HG03378 (cell line): Measurements from ENCODE around the gene MCTP2.
A peak's percentile ranks its signal among the peaks of the same experiment; 100 is the strongest.

Experiments
- ATAC-seq: cut with Tn5 transposase; IDR thresholded peaks from one replicate; pipeline ENCODE4 v1.9.1; 2021; ENCODE audit warnings: mild to moderate bottlenecking, moderate library complexity; ENCODE audit not compliant: unreplicated experiment

MCTP2 gene

GRCh38 chr15:94387849-94388441, 156.6 kb downstream of the MCTP2 start:
- peak; percentile 71 for ATAC-seq

- ATAC-seq = no peak
These were observed 164.3 kb downstream of the MCTP2 start for GRCh38 chr15:94395640-94396039.

GRCh38 chr15:94397337-94397736, 166.0 kb downstream of the MCTP2 start:
- no peak for ATAC-seq

GRCh38 chr15:94398001-94398400, 166.6 kb downstream of the MCTP2 start:
- no peak for ATAC-seq

- ATAC-seq = no peak
These were observed 169.4 kb downstream of the MCTP2 start for GRCh38 chr15:94400526-94401298.

- ATAC-seq = no peak
These were observed 172.0 kb downstream of the MCTP2 start for GRCh38 chr15:94403331-94403730.

GRCh38 chr15:94404733-94405283, 173.4 kb downstream of the MCTP2 start:
- ATAC-seq = no peak

- no peak for ATAC-seq
These were observed 179.9 kb downstream of the MCTP2 start for GRCh38 chr15:94411285-94411684.

- ATAC-seq = no peak
These were observed 180.5 kb downstream of the MCTP2 start for GRCh38 chr15:94411846-94412245.

- peak; percentile 85 for ATAC-seq
These were observed 181.8 kb downstream of the MCTP2 start for GRCh38 chr15:94412979-94413746.

- ATAC-seq = no peak
These were observed 183.6 kb downstream of the MCTP2 start for GRCh38 chr15:94414916-94415315.

- no peak for ATAC-seq
These were observed 184.9 kb downstream of the MCTP2 start for GRCh38 chr15:94416267-94416666.

GRCh38 chr15:94416820-94417219, 185.5 kb downstream of the MCTP2 start:
- no peak for ATAC-seq

- ATAC-seq = no peak
These were observed 186.3 kb downstream of the MCTP2 start for GRCh38 chr15:94417501-94418293.

- ATAC-seq = no peak
These were observed 190.3 kb downstream of the MCTP2 start for GRCh38 chr15:94421706-94422105.

- ATAC-seq = no peak
These were observed 200.9 kb downstream of the MCTP2 start for GRCh38 chr15:94432279-94432678.

GRCh38 chr15:94439158-94439557, 207.8 kb downstream of the MCTP2 start:
- ATAC-seq = no peak

GRCh38 chr15:94441760-94442159, 210.4 kb downstream of the MCTP2 start:
- ATAC-seq = no peak

GRCh38 chr15:94442480-94442879, 211.1 kb downstream of the MCTP2 start:
- no peak for ATAC-seq

GRCh38 chr15:94443186-94443585, 211.8 kb downstream of the MCTP2 start:
- ATAC-seq = no peak
